Subcutaneous adipose tissue (tissue), 4 donors: Measurements from ENCODE around the gene KRTAP1-1. TPM values are rescaled to one million over a fixed set of nuclear protein-coding genes. Genes with fewer than 3 reads are reported as not detected.

Source experiments
- CTCF ChIP-seq: fragments of 450-650 bp; IDR thresholded peaks from one replicate; pipeline ENCODE4 v1.5.1; 2016; ENCODE audit warnings: low read depth, mild to moderate bottlenecking, control low read depth, antibody characterized with exemption, moderate library complexity
- total RNA-seq, 4 donors: library from RNA; depleted of rRNA; stranded (reverse); fragments of >200 nt; gene quantifications; one replicate each; pipeline ENCODE4 v1.1.0, GENCODE V29; 2016

KRTAP1-1 gene
- total RNA-seq, 4 donors from 2014 or later = not detected

GRCh38 chr17:41024697-41025096 lies 16.6 kb downstream of the KRTAP1-1 start:
- TF ChIP-seq CTCF = no peak

GRCh38 chr17:41020336-41020735 lies 20.9 kb downstream of the KRTAP1-1 start:
- TF ChIP-seq CTCF = no peak

- no peak for TF ChIP-seq CTCF
Measured at GRCh38 chr17:41019415-41019814, 21.8 kb downstream of the KRTAP1-1 start.

- TF ChIP-seq CTCF = no peak
Measured at GRCh38 chr17:41018541-41018940, 22.7 kb downstream of the KRTAP1-1 start.

GRCh38 chr17:41016578-41017215 lies 24.6 kb downstream of the KRTAP1-1 start:
- TF ChIP-seq CTCF = no peak

- TF ChIP-seq CTCF = no peak
Measured at GRCh38 chr17:41015454-41015853, 25.8 kb downstream of the KRTAP1-1 start.

- no peak for TF ChIP-seq CTCF
Measured at GRCh38 chr17:41013606-41014005, 27.6 kb downstream of the KRTAP1-1 start.
